Mesendoderm (in vitro differentiated cells): Measurements from ENCODE around the gene KIF21B.
"Not testable (repeated sequence)": the region's sequence is repeated elsewhere in the genome, so short reads cannot be mapped to it uniquely, and the experiment has no call there.

Experiments used
- DNase-seq: peaks from one replicate; pipeline ENCODE4 v3.0.0; 2013
- H2AK5ac ChIP-seq: 2 replicates; pipeline ENCODE4 v1.6.1; 2013; ENCODE audit warnings: low read length, inconsistent platforms
- H2BK120ac ChIP-seq: 2 replicates; pipeline ENCODE4 v1.6.1; 2013; ENCODE audit warnings: low read depth, mild to moderate bottlenecking, low read length, moderate library complexity, mixed read lengths
- H2BK15ac ChIP-seq: replicated peaks from 2 replicates; pipeline ENCODE4 v1.6.1; 2013; ENCODE audit warnings: low read depth, mild to moderate bottlenecking, moderate library complexity
- H2BK5ac ChIP-seq: 2 replicates; pipeline ENCODE4 v1.6.1; 2013; ENCODE audit warnings: low read length, inconsistent platforms
- H3K18ac ChIP-seq: 2 replicates; pipeline ENCODE4 v1.6.1; 2013; ENCODE audit warnings: mild to moderate bottlenecking, low read length, mixed read lengths
- H3K23ac ChIP-seq: one replicate; pipeline ENCODE4 v1.6.1; 2013; ENCODE audit warnings: low read length
- H3K27ac ChIP-seq: 2 replicates; pipeline ENCODE4 v1.5.1; 2013; ENCODE audit warnings: low read depth, mild to moderate bottlenecking, inconsistent platforms, low read length, moderate library complexity
- H3K27me3 ChIP-seq: 2 replicates; pipeline ENCODE4 v1.6.1; 2013; ENCODE audit warnings: low read length, control low read depth, mild to moderate bottlenecking, inconsistent platforms; ENCODE audit not compliant: insufficient read depth, poor library complexity
- H3K36me3 ChIP-seq: 2 replicates; pipeline ENCODE4 v1.6.1; 2013; ENCODE audit warnings: low read length, inconsistent platforms; ENCODE audit not compliant: control insufficient read depth, insufficient read depth
- H3K4ac ChIP-seq: one replicate; pipeline ENCODE4 v1.6.1; 2013; ENCODE audit warnings: low read depth, mild to moderate bottlenecking, low read length, moderate library complexity
- H3K4me1 ChIP-seq: 2 replicates; pipeline ENCODE4 v1.6.1; 2013; ENCODE audit warnings: low read depth, low read length, inconsistent platforms; ENCODE audit not compliant: control insufficient read depth
- H3K4me2 ChIP-seq: 2 replicates; pipeline ENCODE4 v1.6.1; 2013; ENCODE audit warnings: low read length
- H3K4me3 ChIP-seq: 2 replicates; pipeline ENCODE4 v1.5.1; 2013; ENCODE audit warnings: mild to moderate bottlenecking, low read length
- H3K56ac ChIP-seq: one replicate; pipeline ENCODE4 v1.6.1; 2013; ENCODE audit warnings: low read length
- H3K79me1 ChIP-seq: 2 replicates; pipeline ENCODE4 v1.6.1; 2013; ENCODE audit warnings: low read length, inconsistent platforms
- H3K79me2 ChIP-seq: 2 replicates; pipeline ENCODE4 v1.6.1; 2013; ENCODE audit warnings: mild to moderate bottlenecking, low read length; ENCODE audit not compliant: control insufficient read depth, insufficient read depth
- H3K9ac ChIP-seq: 2 replicates; pipeline ENCODE4 v1.6.1; 2013; ENCODE audit warnings: low read length, inconsistent platforms
- H4K5ac ChIP-seq: one replicate; pipeline ENCODE4 v1.6.1; 2013; ENCODE audit warnings: low read length
- H4K8ac ChIP-seq: one replicate; pipeline ENCODE4 v1.6.1; 2013; ENCODE audit warnings: low read depth, mild to moderate bottlenecking, control low read depth, low read length, moderate library complexity
- WGBS: extraction: QIAGEN DNeasy Blood & Tissue Kit; methylation state at CpG from one replicate; pipeline ENCODE4 v1.1.7; 2013; ENCODE audit warnings: low lambda C conversion rate, missing lambda C conversion rate; ENCODE audit not compliant: insufficient coverage; ENCODE audit errors: extremely low coverage; 5-methylcytosine and 5-hydroxymethylcytosine counted together

The KIF21B gene

GRCh38 chr1:200949626-200950025 is 73.9 kb downstream of the KIF21B start:
- H3K79me2 ChIP-seq: no peaks in the 10 kb centered on the region
- H3K23ac ChIP-seq: no peak overlapping the region
- no peak overlapping the region for H3K4me2 ChIP-seq
- H4K8ac ChIP-seq: no peak overlapping the region
- no peak overlapping the region for H2AK5ac ChIP-seq
- no CpG with 5 or more reads among the region's 8 CpGs for WGBS
- H3K18ac ChIP-seq: no peak overlapping the region
- DNase-seq: no peak
- H3K79me1 ChIP-seq: no peaks in the 10 kb centered on the region
- no peak overlapping the region for H3K9ac ChIP-seq
- H2BK5ac ChIP-seq: no peak overlapping the region
- H3K4ac ChIP-seq: no peak overlapping the region
- no peak overlapping the region for H3K27ac ChIP-seq
- no peak overlapping the region for H3K56ac ChIP-seq
- no peaks in the 10 kb centered on the region for H3K36me3 ChIP-seq
- no peak overlapping the region for H2BK120ac ChIP-seq
- no peak overlapping the region for H2BK15ac ChIP-seq
- H4K5ac ChIP-seq: no peak overlapping the region
- H3K4me1 ChIP-seq: no peaks in the 10 kb centered on the region
- no peak overlapping the region for H3K4me3 ChIP-seq
- H3K27me3 ChIP-seq: no peaks in the 10 kb centered on the region

- Histone ChIP-seq H3K23ac (no peak overlapping the region), H3K56ac (no peak overlapping the region), H3K18ac (no peak overlapping the region), H4K5ac (no peak overlapping the region), H3K4me1 (no peaks in the 10 kb centered on the region), H3K4me3 (no peak overlapping the region), H3K79me2 (no peaks in the 10 kb centered on the region), H3K27ac (no peak overlapping the region), H2BK15ac (no peak overlapping the region), H3K36me3 (no peaks in the 10 kb centered on the region), H3K9ac (no peak overlapping the region), H2AK5ac (no peak overlapping the region), H3K27me3 (no peaks in the 10 kb centered on the region), H3K4me2 (no peak overlapping the region), H2BK5ac (no peak overlapping the region), H3K4ac (no peak overlapping the region), H3K79me1 (no peaks in the 10 kb centered on the region), H4K8ac (no peak overlapping the region), H2BK120ac (no peak overlapping the region)
- DNase-seq: no peak
- WGBS: no CpG with 5 or more reads among the region's 3 CpGs
Observed at GRCh38 chr1:200947059-200947566, 76.4 kb downstream of the KIF21B start.

DNA sequence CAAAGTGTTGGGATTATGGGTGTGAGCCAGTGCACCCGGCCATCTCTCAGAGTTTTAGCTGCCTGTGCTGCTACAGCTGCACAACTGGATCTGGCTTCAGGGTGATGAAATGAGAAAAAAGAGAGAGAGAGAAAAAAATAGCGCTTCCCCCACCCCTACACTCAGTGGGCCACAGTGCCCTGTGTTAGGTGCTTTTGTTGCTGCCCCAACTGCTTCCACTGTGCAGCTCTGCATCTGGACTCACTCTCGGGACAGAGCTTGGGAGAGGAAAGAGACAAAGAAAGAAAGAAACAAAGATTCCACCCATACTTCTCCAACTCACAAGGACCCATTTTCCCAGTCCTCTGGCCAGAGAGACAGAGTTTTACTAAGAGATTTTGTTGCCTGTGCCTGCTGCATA is 78.4 kb downstream of the KIF21B start:
- H3K4me3 ChIP-seq: no peak overlapping the region
- H3K4me2 ChIP-seq: no peak overlapping the region
- no peaks in the 10 kb centered on the region for H3K79me1 ChIP-seq
- no peak overlapping the region for H3K56ac ChIP-seq
- no peaks in the 10 kb centered on the region for H3K4me1 ChIP-seq
- no CpG with 5 or more reads among the region's 3 CpGs for WGBS
- no peak overlapping the region for H3K4ac ChIP-seq
- H4K8ac ChIP-seq: no peak overlapping the region
- H3K27me3 ChIP-seq: no peaks in the 10 kb centered on the region
- no peak overlapping the region for H2AK5ac ChIP-seq
- no peak overlapping the region for H4K5ac ChIP-seq
- no peaks in the 10 kb centered on the region for H3K36me3 ChIP-seq
- H2BK5ac ChIP-seq: no peak overlapping the region
- H3K79me2 ChIP-seq: no peaks in the 10 kb centered on the region
- no peak overlapping the region for H2BK120ac ChIP-seq
- DNase-seq: no peak
- no peak overlapping the region for H3K18ac ChIP-seq
- no peak overlapping the region for H3K9ac ChIP-seq
- H3K27ac ChIP-seq: no peak overlapping the region
- H2BK15ac ChIP-seq: no peak overlapping the region
- H3K23ac ChIP-seq: no peak overlapping the region

DNA sequence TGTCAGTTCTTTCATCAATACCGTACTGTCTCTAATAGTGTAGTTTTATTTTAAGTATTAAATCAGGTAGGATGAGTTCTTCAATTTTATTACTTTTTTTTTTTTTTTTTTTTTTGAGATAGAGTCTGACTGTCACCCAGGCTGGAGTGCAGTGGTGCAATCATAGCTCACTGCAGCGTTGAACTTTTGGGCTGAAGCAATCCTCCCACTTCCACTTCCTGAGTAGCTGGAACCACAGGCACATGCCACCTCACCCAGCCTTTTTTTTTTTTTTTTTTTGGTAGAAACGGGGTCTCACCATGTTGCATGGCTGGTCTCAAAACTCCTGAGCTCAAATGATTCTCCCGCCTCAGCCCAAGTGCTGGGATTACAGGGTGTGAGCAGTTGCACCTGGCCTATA is 84.6 kb downstream of the KIF21B start:
- Histone ChIP-seq H3K9ac (no peak overlapping the region), H2AK5ac (no peak overlapping the region), H2BK5ac (no peak overlapping the region), H4K8ac (no peak overlapping the region), H3K79me1 (no peaks in the 10 kb centered on the region), H3K36me3 (no peaks in the 10 kb centered on the region), H3K27ac (no peak overlapping the region), H2BK15ac (no peak overlapping the region), H3K4me3 (no peak overlapping the region), H4K5ac (no peak overlapping the region), H3K4me2 (no peak overlapping the region), H2BK120ac (no peak overlapping the region), H3K18ac (no peak overlapping the region), H3K79me2 (no peaks in the 10 kb centered on the region), H3K4me1 (no peaks in the 10 kb centered on the region), H3K56ac (no peak overlapping the region), H3K4ac (no peak overlapping the region), H3K23ac (no peak overlapping the region), H3K27me3 (no peaks in the 10 kb centered on the region)
- no peak for DNase-seq
- WGBS: no CpG with 5 or more reads among the region's 4 CpGs

DNA sequence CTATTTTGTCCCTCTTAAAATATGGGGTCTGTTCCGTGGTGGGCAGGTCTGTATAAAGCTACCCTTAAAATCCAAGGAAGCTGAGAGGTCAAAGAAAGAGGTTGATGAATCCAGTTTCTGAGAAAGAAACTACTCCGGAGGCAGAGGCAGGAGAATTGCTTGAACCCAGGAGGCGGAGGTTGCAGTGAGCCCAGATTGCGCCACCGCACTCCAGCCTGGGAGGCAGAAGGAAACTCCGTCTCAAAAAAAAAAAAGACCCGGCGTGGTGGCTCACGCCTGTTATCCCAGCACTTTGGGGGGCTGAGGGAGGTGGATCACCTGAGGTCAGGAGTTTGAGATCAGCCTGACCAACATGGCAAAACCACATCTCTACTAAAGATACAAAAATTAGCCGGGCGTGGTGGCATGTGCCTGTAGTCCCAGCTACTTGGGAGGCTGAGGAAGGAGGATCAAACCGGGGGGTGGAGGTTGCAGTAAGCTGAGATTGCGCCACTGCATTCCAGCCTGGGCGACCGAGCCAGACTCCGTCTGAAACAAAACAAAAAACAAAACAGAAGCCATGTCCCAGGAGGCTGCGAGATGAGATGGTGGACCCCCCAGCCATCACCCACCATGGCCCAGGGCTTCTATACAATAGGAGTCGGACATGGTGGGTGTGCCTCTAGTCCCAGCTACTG is 88.1 kb downstream of the KIF21B start:
- H3K23ac ChIP-seq, H2BK5ac ChIP-seq, H3K27ac ChIP-seq, H3K27me3 ChIP-seq, H2BK15ac ChIP-seq, H3K56ac ChIP-seq, H3K79me1 ChIP-seq, H2BK120ac ChIP-seq, H3K4me3 ChIP-seq, H4K5ac ChIP-seq, H3K4me1 ChIP-seq, H3K36me3 ChIP-seq, H3K18ac ChIP-seq, H3K4ac ChIP-seq, H3K9ac ChIP-seq, H3K79me2 ChIP-seq, H4K8ac ChIP-seq, H3K4me2 ChIP-seq, DNase-seq, H2AK5ac ChIP-seq: not testable (repeated sequence)
- no CpG with 5 or more reads among the region's 18 CpGs for WGBS

- Histone ChIP-seq H3K79me1 (no peaks in the 10 kb centered on the region), H3K4ac (no peak overlapping the region), H3K23ac (no peak overlapping the region), H3K79me2 (no peaks in the 10 kb centered on the region), H2BK15ac (no peak overlapping the region), H2AK5ac (no peak overlapping the region), H3K27me3 (no peaks in the 10 kb centered on the region), H2BK120ac (no peak overlapping the region), H3K56ac (no peak overlapping the region), H3K4me3 (no peak overlapping the region), H3K27ac (no peak overlapping the region), H4K5ac (no peak overlapping the region), H2BK5ac (no peak overlapping the region), H3K4me1 (no peaks in the 10 kb centered on the region), H3K4me2 (no peak overlapping the region), H3K9ac (no peak overlapping the region), H3K36me3 (no peaks in the 10 kb centered on the region), H3K18ac (no peak overlapping the region), H4K8ac (no peak overlapping the region)
- no CpG with 5 or more reads among the region's 13 CpGs for WGBS
- DNase-seq: no peak
Observed at GRCh38 chr1:200934676-200935245, 88.8 kb downstream of the KIF21B start.
